K562 (cell line): ENCODE results near the gene USP4. TPM values are rescaled to one million over a fixed set of nuclear protein-coding genes. Genes with fewer than 3 reads are reported as not detected.

Experiments used
- COPS2 ChIP-seq: fragments of 450-650 bp; conservative IDR thresholded peaks from 2 replicates; pipeline ENCODE4 v1.6.1; 2016; ENCODE audit warnings: mild to moderate bottlenecking, moderate library complexity
- DPF2 ChIP-seq: fragments of 450-650 bp; IDR thresholded peaks from 2 replicates; pipeline ENCODE4 v1.6.1; 2016
- ETV1 ChIP-seq: fragments of 450-650 bp; conservative IDR thresholded peaks from 2 replicates; pipeline ENCODE4 v1.6.1; 2016; ENCODE audit warnings: missing genetic modification characterization, control low read depth, low read depth, missing compliant biosample characterization
- GATAD2A ChIP-seq: fragments of 450-650 bp; IDR thresholded peaks from 2 replicates; pipeline ENCODE4 v1.6.1; 2017
- GATAD2B ChIP-seq: fragments of 450-650 bp; IDR thresholded peaks from 2 replicates; pipeline ENCODE4 v1.6.1; 2017; ENCODE audit warnings: mild to moderate bottlenecking, borderline replicate concordance
- KLF1 ChIP-seq: fragments of 450-650 bp; IDR thresholded peaks from 2 replicates; pipeline ENCODE4 v1.6.1; 2016; ENCODE audit warnings: missing genetic modification characterization, missing compliant biosample characterization
- KLF13 ChIP-seq: fragments of 450-650 bp; IDR thresholded peaks from 2 replicates; pipeline ENCODE4 v1.6.1; 2016; ENCODE audit warnings: missing genetic modification characterization, low read depth, mild to moderate bottlenecking, missing compliant biosample characterization, moderate library complexity, borderline replicate concordance
- L3MBTL2 ChIP-seq: fragments of 450-650 bp; IDR thresholded peaks from 2 replicates; pipeline ENCODE4 v1.6.1; 2016; ENCODE audit warnings: mild to moderate bottlenecking, moderate library complexity
- PHB2 ChIP-seq: fragments of 450-650 bp; IDR thresholded peaks from 2 replicates; pipeline ENCODE4 v1.6.1; 2017; ENCODE audit warnings: low read depth
- PYGO2 ChIP-seq: fragments of 450-650 bp; IDR thresholded peaks from 2 replicates; pipeline ENCODE4 v1.6.1; 2016; ENCODE audit warnings: mild to moderate bottlenecking, missing genetic modification characterization, moderate library complexity, missing compliant biosample characterization
- RBM34 ChIP-seq: fragments of 200-400 bp; formaldehyde crosslinking; IDR thresholded peaks from 2 replicates; pipeline ENCODE4 v1.6.1; 2018; ENCODE audit warnings: low read length, borderline replicate concordance; ENCODE audit not compliant: insufficient read depth
- SUPT5H ChIP-seq: fragments of 450-650 bp; IDR thresholded peaks from 2 replicates; pipeline ENCODE4 v1.6.1; 2016
- TFAM ChIP-seq: fragments of 250-450 bp; sonication (Bioruptor Pico); conservative IDR thresholded peaks from 2 replicates; pipeline ENCODE4 v1.5.0; 2021; ENCODE audit warnings: mild to moderate bottlenecking, moderate library complexity
- ZBTB12 ChIP-seq: fragments of 250-450 bp; sonication (Bioruptor Pico); IDR thresholded peaks from 2 replicates; pipeline ENCODE4 v1.4.0; 2020
- ZNF76 ChIP-seq: fragments of 250-450 bp; sonication (Bioruptor Pico); IDR thresholded peaks from 2 replicates; pipeline ENCODE4 v1.4.0; 2020; ENCODE audit warnings: mild to moderate bottlenecking, moderate library complexity, borderline replicate concordance
- polyA plus RNA-seq, 8 experiments: library from polyadenylated mRNA; depleted of rRNA in 4 of 8; stranded (reverse) in 5 of 8; unstranded in 3 of 8; fragments of >200 nt; fragmentation: Nextera tagmentation in 2 of 8; fragmentation: Illumina TruSeq in 1 of 8; extraction: Ambion mirVana in 2 of 8; extraction: Trizol in 1 of 8; gene quantifications; 2 replicates each; pipeline versions ENCODE4 v1.2.1 to v1.2.3, GENCODE V29; 2011 to 2014; ENCODE audit warnings: inconsistent platforms in 1 of 8, missing spikeins in 1 of 8
- total RNA-seq, 7 experiments: library from RNA; depleted of rRNA in 6 of 7; stranded (reverse); fragments of >200 nt in 6 of 7; fragmentation: Illumina TruSeq in 2 of 7; extraction: Trizol in 2 of 7; gene quantifications; 2 replicates each; pipeline versions ENCODE4 v1.2.1 to v1.2.3, GENCODE V29; 2011 to 2021; ENCODE audit warnings: low replicate concordance in 1 of 7
- TF ChIP-seq, protein P1 (sequence below): sonication (generic); formaldehyde crosslinking; IDR thresholded peaks from 2 replicates; pipeline ENCODE4 v1.8.1; 2023; ENCODE audit warnings: mild to moderate bottlenecking, missing genetic modification reagents
- TF ChIP-seq, protein P2 (sequence below): fragments of 250-450 bp; sonication (Bioruptor Pico); IDR thresholded peaks from 2 replicates; pipeline ENCODE4 v1.5.0; 2021; ENCODE audit warnings: mild to moderate bottlenecking, borderline replicate concordance
- TF ChIP-seq, protein P3 (sequence below), 2 experiments: fragments of 450-650 bp; IDR thresholded peaks; 2 replicates each; pipeline ENCODE4 v1.6.1; 2016
- TF ChIP-seq, protein P4 (sequence below): fragments of 250-450 bp; sonication (Bioruptor Pico); IDR thresholded peaks from 2 replicates; pipeline ENCODE4 v1.8.0; 2022; ENCODE audit warnings: moderate library complexity, mild to moderate bottlenecking, inconsistent platforms

Gene USP4
- total and polyA plus RNA-seq, 9 of the 15 experiments (the other 6 are each of a cell fraction or from before 2014, with no cell fraction given), result 11.8 to 40.4 (median 22.9) TPM

DNA sequence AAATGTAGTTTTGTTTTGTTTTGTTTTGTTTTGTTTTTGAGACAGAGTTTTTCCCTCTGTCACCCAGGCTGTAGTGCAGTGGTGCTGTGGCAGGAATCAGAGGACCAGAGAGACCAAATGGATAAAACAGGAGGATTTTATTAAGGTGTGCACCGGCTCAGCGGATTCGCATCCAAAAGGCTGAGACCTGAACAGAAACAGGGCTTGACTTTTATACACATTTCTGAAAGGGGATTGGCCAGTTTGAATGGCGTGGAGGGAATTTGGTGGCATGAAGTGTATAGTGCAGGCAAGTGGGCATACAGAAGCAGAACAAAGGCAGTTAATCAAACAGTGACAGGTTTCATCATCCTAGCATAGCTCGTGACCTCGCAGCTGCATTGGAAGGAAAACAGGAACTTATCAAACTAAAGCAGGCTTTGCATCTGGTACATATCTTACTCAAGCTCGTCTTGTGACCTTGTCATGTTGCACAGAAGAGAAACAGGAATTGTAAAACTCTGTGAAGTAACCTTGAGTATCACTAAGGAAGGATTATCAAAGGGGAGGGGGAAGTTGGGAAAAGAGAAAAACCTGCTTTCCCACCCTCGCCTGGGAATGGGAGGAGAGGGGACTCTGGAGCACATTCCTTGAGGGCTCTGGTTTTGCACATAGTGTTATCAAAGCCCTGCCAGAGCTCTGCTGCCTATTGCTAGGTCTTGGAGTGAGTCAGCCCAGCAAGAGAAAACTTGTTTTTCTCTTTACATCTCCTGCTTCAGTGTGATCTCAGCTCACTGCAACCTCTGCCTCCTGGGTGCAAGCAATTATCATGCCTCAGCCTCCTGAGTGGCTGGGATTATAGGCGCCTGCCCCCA is 101.4 kb downstream of the USP4 start (continued):
- no peak for TF ChIP-seq KLF13 (tag)
- no peak for TF ChIP-seq SUPT5H
- TF ChIP-seq PYGO2 (tag), result peak; percentile 85
- TF ChIP-seq ETV1, result peak; percentile 81
- peak; percentile 70; the same call in 1 of the 2 replicates for TF ChIP-seq ZNF76 (CRISPR knock-in tag)
- peak; percentile 46; the same call in 1 of the 2 replicates for TF ChIP-seq L3MBTL2
- no peak for TF ChIP-seq TFAM
- peak; percentile 89 for TF ChIP-seq GATAD2A
- TF ChIP-seq, protein P1, sequence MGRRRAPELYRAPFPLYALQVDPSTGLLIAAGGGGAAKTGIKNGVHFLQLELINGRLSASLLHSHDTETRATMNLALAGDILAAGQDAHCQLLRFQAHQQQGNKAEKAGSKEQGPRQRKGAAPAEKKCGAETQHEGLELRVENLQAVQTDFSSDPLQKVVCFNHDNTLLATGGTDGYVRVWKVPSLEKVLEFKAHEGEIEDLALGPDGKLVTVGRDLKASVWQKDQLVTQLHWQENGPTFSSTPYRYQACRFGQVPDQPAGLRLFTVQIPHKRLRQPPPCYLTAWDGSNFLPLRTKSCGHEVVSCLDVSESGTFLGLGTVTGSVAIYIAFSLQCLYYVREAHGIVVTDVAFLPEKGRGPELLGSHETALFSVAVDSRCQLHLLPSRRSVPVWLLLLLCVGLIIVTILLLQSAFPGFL (CRISPR knock-in tag), result no peak
- TF ChIP-seq RBM34, result no peak
- TF ChIP-seq ZBTB12 (CRISPR knock-in tag), result peak; percentile 47; the same call in 1 of the 2 replicates
- TF ChIP-seq, protein P2, sequence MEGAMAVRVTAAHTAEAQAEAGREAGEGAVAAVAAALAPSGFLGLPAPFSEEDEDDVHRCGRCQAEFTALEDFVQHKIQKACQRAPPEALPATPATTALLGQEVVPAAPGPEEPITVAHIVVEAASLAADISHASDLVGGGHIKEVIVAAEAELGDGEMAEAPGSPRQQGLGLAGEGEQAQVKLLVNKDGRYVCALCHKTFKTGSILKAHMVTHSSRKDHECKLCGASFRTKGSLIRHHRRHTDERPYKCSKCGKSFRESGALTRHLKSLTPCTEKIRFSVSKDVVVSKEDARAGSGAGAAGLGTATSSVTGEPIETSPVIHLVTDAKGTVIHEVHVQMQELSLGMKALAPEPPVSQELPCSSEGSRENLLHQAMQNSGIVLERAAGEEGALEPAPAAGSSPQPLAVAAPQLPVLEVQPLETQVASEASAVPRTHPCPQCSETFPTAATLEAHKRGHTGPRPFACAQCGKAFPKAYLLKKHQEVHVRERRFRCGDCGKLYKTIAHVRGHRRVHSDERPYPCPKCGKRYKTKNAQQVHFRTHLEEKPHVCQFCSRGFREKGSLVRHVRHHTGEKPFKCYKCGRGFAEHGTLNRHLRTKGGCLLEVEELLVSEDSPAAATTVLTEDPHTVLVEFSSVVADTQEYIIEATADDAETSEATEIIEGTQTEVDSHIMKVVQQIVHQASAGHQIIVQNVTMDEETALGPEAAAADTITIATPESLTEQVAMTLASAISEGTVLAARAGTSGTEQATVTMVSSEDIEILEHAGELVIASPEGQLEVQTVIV (CRISPR knock-in tag), result no peak
- peak; percentile 56; the same call in 1 of the 2 replicates for TF ChIP-seq GATAD2B
- peak; percentile 96 for TF ChIP-seq DPF2
- TF ChIP-seq COPS2, result no peak
- TF ChIP-seq, protein P3, sequence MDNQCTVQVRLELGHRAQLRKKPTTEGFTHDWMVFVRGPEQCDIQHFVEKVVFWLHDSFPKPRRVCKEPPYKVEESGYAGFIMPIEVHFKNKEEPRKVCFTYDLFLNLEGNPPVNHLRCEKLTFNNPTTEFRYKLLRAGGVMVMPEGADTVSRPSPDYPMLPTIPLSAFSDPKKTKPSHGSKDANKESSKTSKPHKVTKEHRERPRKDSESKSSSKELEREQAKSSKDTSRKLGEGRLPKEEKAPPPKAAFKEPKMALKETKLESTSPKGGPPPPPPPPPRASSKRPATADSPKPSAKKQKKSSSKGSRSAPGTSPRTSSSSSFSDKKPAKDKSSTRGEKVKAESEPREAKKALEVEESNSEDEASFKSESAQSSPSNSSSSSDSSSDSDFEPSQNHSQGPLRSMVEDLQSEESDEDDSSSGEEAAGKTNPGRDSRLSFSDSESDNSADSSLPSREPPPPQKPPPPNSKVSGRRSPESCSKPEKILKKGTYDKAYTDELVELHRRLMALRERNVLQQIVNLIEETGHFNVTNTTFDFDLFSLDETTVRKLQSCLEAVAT (IDR thresholded peaks at IDR 0.05), result peak in 1 of 2 experiments; percentile 53; a peak in 1 of 4 replicates
- no peak for TF ChIP-seq KLF1
- peak; percentile 88 for TF ChIP-seq PHB2
- TF ChIP-seq, protein P4, sequence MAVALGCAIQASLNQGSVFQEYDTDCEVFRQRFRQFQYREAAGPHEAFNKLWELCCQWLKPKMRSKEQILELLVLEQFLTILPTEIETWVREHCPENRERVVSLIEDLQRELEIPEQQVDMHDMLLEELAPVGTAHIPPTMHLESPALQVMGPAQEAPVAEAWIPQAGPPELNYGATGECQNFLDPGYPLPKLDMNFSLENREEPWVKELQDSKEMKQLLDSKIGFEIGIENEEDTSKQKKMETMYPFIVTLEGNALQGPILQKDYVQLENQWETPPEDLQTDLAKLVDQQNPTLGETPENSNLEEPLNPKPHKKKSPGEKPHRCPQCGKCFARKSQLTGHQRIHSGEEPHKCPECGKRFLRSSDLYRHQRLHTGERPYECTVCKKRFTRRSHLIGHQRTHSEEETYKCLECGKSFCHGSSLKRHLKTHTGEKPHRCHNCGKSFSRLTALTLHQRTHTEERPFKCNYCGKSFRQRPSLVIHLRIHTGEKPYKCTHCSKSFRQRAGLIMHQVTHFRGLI (CRISPR knock-in tag), result peak; percentile 86
